H1 (cell line): ENCODE measurements around the gene RDH5.

Experiments
- CTCF ChIP-seq, 3 experiments: IDR thresholded peaks; 1 replicate in 2 of 3; 2 replicates in 1 of 3; pipeline versions ENCODE4 v1.5.1 to v1.6.1; 2011; ENCODE audit warnings: low read length in 3 of 3, mild to moderate bottlenecking in 3 of 3, inconsistent platforms in 2 of 3, low read depth in 1 of 3, moderate library complexity in 1 of 3; ENCODE audit not compliant: insufficient read depth in 1 of 3; ENCODE audit errors: control extremely low read depth in 1 of 3
- EZH2 ChIP-seq: fragments of 200-600 bp; sonication (generic); IDR thresholded peaks from 2 replicates; pipeline ENCODE4 v1.7.1; 2012; ENCODE audit warnings: low read depth, mild to moderate bottlenecking, moderate library complexity, low read length, inconsistent platforms; ENCODE audit not compliant: severe bottlenecking
- GABPA ChIP-seq: IDR thresholded peaks from 2 replicates; pipeline ENCODE4 v1.6.1; 2011; ENCODE audit warnings: mild to moderate bottlenecking, low read length, moderate library complexity, borderline replicate concordance; ENCODE audit not compliant: insufficient read depth
- JUN ChIP-seq: IDR thresholded peaks from 2 replicates; pipeline ENCODE4 v1.6.1; 2011; ENCODE audit warnings: low read depth, mild to moderate bottlenecking, improper control_type of control experiment, low read length
- JUND ChIP-seq: IDR thresholded peaks from 2 replicates; pipeline ENCODE4 v1.6.1; 2011; ENCODE audit warnings: mild to moderate bottlenecking, improper control_type of control experiment, low read length
- MAFK ChIP-seq: IDR thresholded peaks from 2 replicates; pipeline ENCODE4 v1.6.1; 2012; ENCODE audit warnings: low read depth, mild to moderate bottlenecking, improper control_type of control experiment, low read length
- POLR2A ChIP-seq, 2 experiments: IDR thresholded peaks; 1 replicate in 1 of 2; 2 replicates in 1 of 2; pipeline ENCODE4 v1.6.1; 2011; ENCODE audit warnings: low read depth in 2 of 2, low read length in 2 of 2, mild to moderate bottlenecking in 2 of 2; ENCODE audit errors: control extremely low read depth in 1 of 2
- POLR2AphosphoS5 ChIP-seq: IDR thresholded peaks from 2 replicates; pipeline ENCODE4 v1.6.1; 2011; ENCODE audit warnings: low read depth, low read length
- SIN3A ChIP-seq, 2 experiments: IDR thresholded peaks in 1 of 2; conservative IDR thresholded peaks in 1 of 2; 2 replicates each; pipeline ENCODE4 v1.6.1; 2011 to 2012; ENCODE audit warnings: low read length in 2 of 2, improper control_type of control experiment in 1 of 2, low read depth in 1 of 2, mild to moderate bottlenecking in 1 of 2
- SRF ChIP-seq: IDR thresholded peaks from 2 replicates; pipeline ENCODE4 v1.6.1; 2011; ENCODE audit warnings: mild to moderate bottlenecking, low read depth, low read length, moderate library complexity
- TF ChIP-seq, protein P1 (sequence below): fragments of 300-600 bp; sonication (generic); IDR thresholded peaks from 2 replicates; pipeline ENCODE4 v1.7.1; 2012; ENCODE audit warnings: low read length, moderate library complexity, mild to moderate bottlenecking, inconsistent platforms; ENCODE audit not compliant: insufficient replicate concordance

GRCh38 chr12:55739025-55739378 lies 18.8 kb downstream of the RDH5 start:
- TF ChIP-seq JUN = no peak
- no peak for TF ChIP-seq CTCF (IDR thresholded peaks at IDR 0.05; ENCODE audit: control extremely low read depth in 1 of 3, insufficient read depth in 1 of 3, low read depth in 1 of 3, low read length in 3 of 3)
- TF ChIP-seq MAFK = no peak
- TF ChIP-seq GABPA = no peak
- no peak for TF ChIP-seq POLR2A (IDR thresholded peaks at IDR 0.05; ENCODE audit: control extremely low read depth in 1 of 2, low read depth in 2 of 2, low read length in 2 of 2)
- no peak for TF ChIP-seq JUND
- no peak for TF ChIP-seq POLR2AphosphoS5
- TF ChIP-seq, protein P1, sequence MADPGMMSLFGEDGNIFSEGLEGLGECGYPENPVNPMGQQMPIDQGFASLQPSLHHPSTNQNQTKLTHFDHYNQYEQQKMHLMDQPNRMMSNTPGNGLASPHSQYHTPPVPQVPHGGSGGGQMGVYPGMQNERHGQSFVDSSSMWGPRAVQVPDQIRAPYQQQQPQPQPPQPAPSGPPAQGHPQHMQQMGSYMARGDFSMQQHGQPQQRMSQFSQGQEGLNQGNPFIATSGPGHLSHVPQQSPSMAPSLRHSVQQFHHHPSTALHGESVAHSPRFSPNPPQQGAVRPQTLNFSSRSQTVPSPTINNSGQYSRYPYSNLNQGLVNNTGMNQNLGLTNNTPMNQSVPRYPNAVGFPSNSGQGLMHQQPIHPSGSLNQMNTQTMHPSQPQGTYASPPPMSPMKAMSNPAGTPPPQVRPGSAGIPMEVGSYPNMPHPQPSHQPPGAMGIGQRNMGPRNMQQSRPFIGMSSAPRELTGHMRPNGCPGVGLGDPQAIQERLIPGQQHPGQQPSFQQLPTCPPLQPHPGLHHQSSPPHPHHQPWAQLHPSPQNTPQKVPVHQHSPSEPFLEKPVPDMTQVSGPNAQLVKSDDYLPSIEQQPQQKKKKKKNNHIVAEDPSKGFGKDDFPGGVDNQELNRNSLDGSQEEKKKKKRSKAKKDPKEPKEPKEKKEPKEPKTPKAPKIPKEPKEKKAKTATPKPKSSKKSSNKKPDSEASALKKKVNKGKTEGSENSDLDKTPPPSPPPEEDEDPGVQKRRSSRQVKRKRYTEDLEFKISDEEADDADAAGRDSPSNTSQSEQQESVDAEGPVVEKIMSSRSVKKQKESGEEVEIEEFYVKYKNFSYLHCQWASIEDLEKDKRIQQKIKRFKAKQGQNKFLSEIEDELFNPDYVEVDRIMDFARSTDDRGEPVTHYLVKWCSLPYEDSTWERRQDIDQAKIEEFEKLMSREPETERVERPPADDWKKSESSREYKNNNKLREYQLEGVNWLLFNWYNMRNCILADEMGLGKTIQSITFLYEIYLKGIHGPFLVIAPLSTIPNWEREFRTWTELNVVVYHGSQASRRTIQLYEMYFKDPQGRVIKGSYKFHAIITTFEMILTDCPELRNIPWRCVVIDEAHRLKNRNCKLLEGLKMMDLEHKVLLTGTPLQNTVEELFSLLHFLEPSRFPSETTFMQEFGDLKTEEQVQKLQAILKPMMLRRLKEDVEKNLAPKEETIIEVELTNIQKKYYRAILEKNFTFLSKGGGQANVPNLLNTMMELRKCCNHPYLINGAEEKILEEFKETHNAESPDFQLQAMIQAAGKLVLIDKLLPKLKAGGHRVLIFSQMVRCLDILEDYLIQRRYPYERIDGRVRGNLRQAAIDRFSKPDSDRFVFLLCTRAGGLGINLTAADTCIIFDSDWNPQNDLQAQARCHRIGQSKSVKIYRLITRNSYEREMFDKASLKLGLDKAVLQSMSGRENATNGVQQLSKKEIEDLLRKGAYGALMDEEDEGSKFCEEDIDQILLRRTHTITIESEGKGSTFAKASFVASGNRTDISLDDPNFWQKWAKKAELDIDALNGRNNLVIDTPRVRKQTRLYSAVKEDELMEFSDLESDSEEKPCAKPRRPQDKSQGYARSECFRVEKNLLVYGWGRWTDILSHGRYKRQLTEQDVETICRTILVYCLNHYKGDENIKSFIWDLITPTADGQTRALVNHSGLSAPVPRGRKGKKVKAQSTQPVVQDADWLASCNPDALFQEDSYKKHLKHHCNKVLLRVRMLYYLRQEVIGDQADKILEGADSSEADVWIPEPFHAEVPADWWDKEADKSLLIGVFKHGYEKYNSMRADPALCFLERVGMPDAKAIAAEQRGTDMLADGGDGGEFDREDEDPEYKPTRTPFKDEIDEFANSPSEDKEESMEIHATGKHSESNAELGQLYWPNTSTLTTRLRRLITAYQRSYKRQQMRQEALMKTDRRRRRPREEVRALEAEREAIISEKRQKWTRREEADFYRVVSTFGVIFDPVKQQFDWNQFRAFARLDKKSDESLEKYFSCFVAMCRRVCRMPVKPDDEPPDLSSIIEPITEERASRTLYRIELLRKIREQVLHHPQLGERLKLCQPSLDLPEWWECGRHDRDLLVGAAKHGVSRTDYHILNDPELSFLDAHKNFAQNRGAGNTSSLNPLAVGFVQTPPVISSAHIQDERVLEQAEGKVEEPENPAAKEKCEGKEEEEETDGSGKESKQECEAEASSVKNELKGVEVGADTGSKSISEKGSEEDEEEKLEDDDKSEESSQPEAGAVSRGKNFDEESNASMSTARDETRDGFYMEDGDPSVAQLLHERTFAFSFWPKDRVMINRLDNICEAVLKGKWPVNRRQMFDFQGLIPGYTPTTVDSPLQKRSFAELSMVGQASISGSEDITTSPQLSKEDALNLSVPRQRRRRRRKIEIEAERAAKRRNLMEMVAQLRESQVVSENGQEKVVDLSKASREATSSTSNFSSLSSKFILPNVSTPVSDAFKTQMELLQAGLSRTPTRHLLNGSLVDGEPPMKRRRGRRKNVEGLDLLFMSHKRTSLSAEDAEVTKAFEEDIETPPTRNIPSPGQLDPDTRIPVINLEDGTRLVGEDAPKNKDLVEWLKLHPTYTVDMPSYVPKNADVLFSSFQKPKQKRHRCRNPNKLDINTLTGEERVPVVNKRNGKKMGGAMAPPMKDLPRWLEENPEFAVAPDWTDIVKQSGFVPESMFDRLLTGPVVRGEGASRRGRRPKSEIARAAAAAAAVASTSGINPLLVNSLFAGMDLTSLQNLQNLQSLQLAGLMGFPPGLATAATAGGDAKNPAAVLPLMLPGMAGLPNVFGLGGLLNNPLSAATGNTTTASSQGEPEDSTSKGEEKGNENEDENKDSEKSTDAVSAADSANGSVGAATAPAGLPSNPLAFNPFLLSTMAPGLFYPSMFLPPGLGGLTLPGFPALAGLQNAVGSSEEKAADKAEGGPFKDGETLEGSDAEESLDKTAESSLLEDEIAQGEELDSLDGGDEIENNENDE = no peak
- no peak for TF ChIP-seq SIN3A (conservative IDR thresholded peaks at IDR 0.05 in 1 of 2, IDR thresholded peaks at IDR 0.05 in 1 of 2; ENCODE audit: low read depth in 1 of 2, low read length in 2 of 2)
- TF ChIP-seq SRF = no peak
- TF ChIP-seq EZH2 = no peak
